ENCODE results near the gene RAPGEF5.

The RAPGEF5 gene

DNA sequence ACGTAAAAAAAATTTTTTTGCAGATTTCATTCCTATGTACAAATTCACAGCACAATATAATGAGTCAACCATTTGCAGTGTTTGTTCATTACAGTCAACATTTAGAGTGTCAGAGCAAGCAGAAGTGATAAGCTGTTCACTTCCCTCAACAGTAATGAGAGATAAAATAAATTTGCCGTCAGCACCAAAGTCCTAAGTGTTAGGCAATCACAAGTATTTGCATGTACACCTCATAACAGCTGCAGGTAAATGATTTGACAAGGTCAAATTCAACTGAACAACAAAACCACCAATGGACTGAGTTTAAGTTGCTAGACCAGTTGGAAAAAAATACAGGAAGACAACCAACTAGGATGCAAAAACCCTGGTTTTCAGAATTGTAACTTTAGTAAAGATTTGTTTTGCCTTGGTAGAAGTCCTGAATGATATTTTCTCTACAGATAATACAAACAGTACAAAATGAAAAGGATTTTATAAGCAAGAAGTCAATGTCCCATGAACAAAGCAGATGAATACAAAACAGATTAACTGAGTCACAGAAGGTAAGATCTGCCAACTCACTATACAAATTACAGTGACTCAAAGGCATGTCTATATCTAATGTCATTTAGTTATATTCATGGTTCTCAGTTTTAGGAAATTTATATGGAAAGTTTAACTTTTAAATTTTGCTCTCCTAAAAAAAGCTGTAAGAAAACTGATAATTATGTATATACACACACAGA, 10.4 kb downstream of the RAPGEF5 start:
- DNase-seq: peak; percentile 58

DNA sequence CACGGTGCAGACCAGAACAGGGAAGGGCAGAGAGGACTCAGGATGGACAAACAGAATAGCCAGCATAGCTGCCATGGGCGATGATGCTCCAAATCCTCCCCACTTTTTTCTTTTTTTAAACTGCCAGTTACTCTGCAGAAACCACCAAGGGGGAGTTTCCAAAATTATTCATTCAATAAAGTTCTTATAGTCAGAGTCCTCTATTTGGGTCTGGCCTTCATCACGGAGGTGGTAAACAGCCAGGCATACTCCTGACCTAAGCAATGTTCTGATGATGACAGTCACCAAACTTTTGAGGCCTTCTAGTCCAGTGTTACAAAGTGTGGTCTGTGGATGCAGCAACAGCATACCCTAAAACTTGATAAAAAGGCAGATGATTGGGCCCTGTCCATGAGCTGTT, 12.3 kb downstream of the RAPGEF5 start:
- no peak for DNase-seq

GRCh38 chr7:22343612-22344011, 13.3 kb downstream of the RAPGEF5 start:
- DNase-seq: no peak

DNA sequence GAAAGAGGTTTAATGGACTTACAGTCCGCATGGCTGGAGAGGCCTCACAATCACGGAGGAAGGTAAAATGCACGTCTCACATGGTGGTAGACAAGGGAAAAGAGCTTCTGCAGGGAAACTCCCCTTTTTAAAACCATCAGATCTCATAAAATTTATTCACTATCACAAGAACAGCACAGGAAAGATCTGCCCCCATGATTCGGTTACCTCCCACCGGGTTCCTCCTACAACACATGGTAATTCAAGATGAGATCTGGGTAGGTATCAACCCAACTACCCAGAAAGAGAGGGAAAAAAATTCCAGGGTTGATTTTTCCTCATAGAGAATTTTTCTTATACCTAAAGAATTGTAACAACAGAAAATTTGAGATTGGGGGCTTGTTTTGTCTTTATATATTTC, 13.9 kb downstream of the RAPGEF5 start:
- DNase-seq: no peak

DNA sequence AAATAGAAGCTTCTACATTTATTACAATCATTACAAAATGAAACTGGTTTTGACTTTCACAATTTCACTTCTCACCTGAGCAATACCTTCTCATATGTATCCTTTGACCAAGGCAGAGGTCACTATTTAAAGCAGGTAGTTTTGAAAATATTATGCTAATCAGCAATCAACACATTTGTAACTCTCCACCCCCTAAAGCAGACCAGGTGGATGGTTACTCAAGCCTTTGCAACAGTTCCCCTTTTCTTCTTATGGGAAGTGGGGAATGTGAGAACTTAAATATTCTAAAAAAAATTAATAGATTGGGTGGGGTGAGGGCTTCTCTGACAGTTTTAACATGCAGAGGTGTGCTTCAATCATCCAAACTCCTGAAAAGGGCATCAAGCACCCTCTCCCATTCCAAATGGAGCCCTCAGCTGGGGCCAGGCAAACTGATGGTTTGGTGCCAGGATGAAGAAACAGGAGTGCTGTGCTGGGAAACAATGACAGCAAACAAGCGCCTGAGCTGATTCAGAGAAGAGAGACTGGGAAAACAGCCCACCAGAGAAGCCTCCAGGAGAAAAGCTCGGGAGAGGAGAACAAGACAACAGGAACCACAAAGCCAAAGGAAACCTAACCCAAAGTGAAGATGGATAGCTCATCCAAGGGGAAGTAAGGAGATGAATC, 17.1 kb downstream of the RAPGEF5 start:
- no peak for DNase-seq

DNA sequence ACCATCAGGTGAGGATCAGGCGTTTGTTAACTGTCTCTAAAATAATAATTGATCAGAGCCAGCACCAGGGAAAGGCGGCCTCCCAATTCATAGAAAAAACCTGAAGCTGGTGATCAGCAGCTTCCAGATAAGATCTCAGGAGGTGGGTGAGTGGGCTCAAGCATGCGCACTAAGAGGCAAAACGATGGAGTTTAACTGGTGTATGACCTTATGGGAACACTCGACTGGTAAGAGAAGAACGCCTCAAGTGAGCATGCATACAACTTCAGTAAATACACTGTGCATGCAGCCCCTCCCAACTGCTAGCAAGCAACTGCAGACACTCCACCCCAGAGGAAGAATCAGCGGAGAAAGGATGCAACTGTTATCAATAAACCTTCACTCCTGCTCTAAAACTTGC, 18.1 kb downstream of the RAPGEF5 start:
- DNase-seq: no peak

DNA sequence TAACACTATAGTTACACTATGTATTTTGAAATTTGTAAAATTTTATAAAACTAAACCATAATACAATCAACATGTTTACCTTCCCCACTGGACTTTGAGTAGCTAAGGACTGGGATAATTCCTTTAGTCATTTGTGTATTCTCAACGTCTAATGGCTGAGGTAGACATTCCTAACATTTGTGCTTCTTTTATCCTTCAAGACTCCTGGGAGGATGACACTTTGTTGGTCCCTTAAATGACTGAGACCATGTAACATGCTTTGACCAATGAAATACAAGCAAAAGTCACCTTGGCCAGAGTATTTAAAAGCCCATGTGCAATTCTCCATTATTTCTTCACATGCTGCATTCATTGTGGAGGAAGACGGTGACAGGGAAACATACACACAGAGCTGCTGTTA, 18.5 kb downstream of the RAPGEF5 start:
- DNase-seq: no peak

DNA sequence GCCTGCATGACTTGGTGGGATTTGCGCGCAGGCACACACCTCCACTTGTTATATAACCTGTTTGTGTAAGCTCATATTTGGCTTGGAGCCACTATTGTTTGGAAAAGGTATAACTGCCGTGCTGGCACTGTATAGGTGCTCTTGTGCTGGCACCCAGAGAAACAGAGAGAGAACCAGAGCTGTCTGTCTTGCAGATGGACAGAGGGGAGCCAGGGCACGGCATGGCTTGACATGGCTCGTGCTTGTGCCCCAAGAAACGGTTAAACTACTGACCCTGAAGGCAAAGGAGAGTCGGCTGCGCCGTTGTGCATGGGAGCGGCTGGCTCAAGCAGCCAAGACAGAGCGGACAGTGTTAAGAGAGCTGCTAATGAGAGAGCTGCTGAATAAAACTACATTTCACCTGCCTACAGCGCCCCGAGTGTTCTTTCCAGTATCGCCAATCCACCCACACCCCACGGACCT, 23.2 kb downstream of the RAPGEF5 start:
- no peak for DNase-seq

GRCh38 chr7:22332461-22332870, 24.5 kb downstream of the RAPGEF5 start:
- no peak for DNase-seq

GRCh38 chr7:22331704-22332103, 25.2 kb downstream of the RAPGEF5 start:
- DNase-seq: no peak

GRCh38 chr7:22330903-22331302, 26.1 kb downstream of the RAPGEF5 start:
- no peak for DNase-seq

GRCh38 chr7:22329816-22330524, 27.0 kb downstream of the RAPGEF5 start:
- DNase-seq: no peak

DNA sequence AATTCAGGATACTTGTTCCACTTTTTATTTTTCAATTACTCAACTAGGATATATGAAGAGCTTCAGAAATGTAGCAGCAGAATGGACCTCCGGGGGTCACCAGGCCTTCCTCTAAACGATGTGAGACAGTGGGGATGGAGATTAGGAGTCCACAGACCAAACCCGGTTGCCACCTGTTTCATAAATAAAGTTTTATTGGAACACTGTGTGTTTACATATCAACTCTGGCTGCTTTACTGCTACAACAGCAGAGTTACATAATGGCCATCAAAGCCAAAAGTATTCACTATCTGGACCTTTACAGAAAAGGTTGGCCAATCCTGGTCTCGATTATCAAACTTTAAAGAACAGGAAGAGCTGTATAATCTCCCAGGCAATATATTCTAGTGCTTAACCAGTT, 30.8 kb downstream of the RAPGEF5 start:
- no peak for DNase-seq

GRCh38 chr7:22325671-22326070, 31.3 kb downstream of the RAPGEF5 start:
- no peak for DNase-seq

DNA sequence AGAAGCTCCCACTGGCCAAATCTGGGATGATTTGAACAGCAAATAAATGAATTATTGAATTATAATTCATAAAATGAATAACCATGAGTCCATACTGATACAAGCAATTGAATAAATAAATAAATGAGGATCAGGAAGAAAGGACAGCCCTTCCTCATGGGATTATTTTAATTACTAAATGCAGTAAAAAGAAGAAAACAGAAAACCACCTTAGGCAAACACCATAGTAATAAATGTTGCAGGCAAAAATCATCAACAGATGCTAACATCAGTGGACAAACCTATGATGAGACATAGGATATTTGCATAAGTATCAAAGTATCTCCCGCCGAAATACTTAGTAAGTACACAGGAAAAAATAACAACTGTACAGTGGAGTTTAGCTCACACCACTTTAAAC, 33.2 kb downstream of the RAPGEF5 start:
- no peak for DNase-seq

DNA sequence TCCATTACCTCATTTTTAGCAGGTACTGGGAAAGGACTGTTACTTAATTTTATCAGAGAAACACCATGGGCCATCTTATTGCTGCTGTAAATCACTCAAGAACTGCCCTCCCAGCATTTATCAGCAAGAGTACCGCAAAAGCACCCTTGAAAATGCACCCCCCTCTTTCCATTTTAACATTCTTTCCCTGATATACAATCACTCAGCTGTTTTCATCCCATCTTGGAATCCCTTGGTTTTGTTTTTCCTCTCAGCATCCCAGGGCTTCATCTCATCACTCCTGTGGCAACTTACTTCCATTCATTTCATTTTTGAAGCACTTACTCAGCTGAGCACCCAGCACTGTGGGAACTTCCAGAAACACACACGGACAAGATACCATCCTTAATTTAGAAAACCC, 36.5 kb downstream of the RAPGEF5 start:
- DNase-seq: no peak

- no peak for DNase-seq
Observed at GRCh38 chr7:22319424-22320403, 37.2 kb downstream of the RAPGEF5 start.

GRCh38 chr7:22318376-22318775, 38.6 kb downstream of the RAPGEF5 start:
- DNase-seq: no peak

DNA sequence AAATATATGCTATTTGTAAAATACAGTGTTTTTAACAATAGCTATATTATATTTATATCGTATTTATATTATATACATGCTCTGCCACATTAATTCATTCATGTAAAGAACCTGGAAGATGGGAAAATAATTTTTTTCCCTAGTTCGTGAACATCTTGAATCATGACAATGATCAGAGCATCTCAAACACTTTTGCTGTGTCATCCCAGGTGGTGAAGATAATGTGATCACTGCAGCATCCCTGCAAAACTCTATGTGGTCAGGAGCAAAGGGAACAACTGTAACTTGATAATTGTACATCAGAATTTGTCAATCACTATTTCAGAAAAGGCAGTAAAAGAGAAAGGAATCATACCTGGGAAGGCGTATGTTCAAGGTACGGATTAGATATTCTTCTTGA, 39.3 kb downstream of the RAPGEF5 start:
- no peak for DNase-seq

GRCh38 chr7:22316914-22317313, 40.0 kb downstream of the RAPGEF5 start:
- no peak for DNase-seq

GRCh38 chr7:22307816-22308215, 49.1 kb downstream of the RAPGEF5 start:
- DNase-seq: no peak

DNA sequence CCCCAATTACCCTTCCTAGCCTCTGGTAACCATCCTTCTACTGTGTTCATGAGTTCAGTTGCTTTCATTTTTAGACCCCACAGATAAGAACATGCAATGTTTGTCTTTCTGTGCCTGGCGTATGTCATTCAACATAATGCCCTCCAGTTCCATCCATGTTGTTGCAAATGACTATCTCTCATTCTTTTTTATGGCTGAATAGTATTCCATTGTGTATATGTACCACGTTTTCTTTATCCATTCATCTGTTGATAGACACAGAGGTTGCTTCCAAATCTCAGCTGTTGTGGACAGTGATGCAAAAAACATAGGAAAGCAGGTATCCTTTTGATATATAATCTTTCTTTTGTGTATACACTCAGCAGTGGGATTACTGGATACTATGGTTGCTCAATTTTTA, 51.2 kb downstream of the RAPGEF5 start:
- DNase-seq: no peak

GRCh38 chr7:22302951-22303423, 54.0 kb downstream of the RAPGEF5 start:
- no peak for DNase-seq
